ENCODE results near the gene TECTB.

- TF ChIP-seq CTCF (IDR thresholded peaks at IDR 0.05) (no peak), POLR2A (IDR thresholded peaks at IDR 0.05) (no peak)
Measured at GRCh38 chr10:112265745-112266144, 17.5 kb upstream of the TECTB start.

Measured in esophagus squamous epithelium (tissue), 4 donors.